Measurements from ENCODE around the gene RRAGB.
"Not testable (repeated sequence)": the region's sequence is repeated elsewhere in the genome, so short reads cannot be mapped to it uniquely, and the experiment has no call there.

The RRAGB gene

GRCh38 chrX:55774419-55774818 is 56.9 kb downstream of the RRAGB start:
- DNase-seq (ENCODE audit: low spot score), result not testable (repeated sequence)

GRCh38 chrX:55777596-55777995 is 60.0 kb downstream of the RRAGB start:
- no peak for DNase-seq (ENCODE audit: low spot score)

GRCh38 chrX:55778322-55778721 is 60.8 kb downstream of the RRAGB start:
- DNase-seq (ENCODE audit: low spot score), result no peak

GRCh38 chrX:55783723-55784122 is 66.2 kb downstream of the RRAGB start:
- no peak for DNase-seq (ENCODE audit: low spot score)

GRCh38 chrX:55787063-55787462 is 69.5 kb downstream of the RRAGB start:
- DNase-seq (ENCODE audit: low spot score), result no peak

GRCh38 chrX:55787727-55788126 is 70.2 kb downstream of the RRAGB start:
- DNase-seq (ENCODE audit: low spot score), result no peak

- DNase-seq (ENCODE audit: low spot score), result no peak
Observed at GRCh38 chrX:55794405-55794804, 76.9 kb downstream of the RRAGB start.

GRCh38 chrX:55796496-55796895 is 78.9 kb downstream of the RRAGB start:
- no peak for DNase-seq (ENCODE audit: low spot score)

- DNase-seq (ENCODE audit: low spot score), result no peak
Observed at GRCh38 chrX:55801811-55802210, 84.3 kb downstream of the RRAGB start.
